Dendritic cell treated with granulocyte-macrophage colony-stimulating factor and Interleukin-4, amounts not matched to agents 40 ng/mL and 50 ng/mL, for 4 days (primary cell): ENCODE data around the gene SPAG9.
A peak's percentile ranks its signal among the peaks of the same experiment; 100 is the strongest.
"Not testable (repeated sequence)": the region's sequence is repeated elsewhere in the genome, so short reads cannot be mapped to it uniquely, and the experiment has no call there.

ENCODE experiments used
- H3K27ac Mint-ChIP-seq: one replicate; pipeline ENCODE4 v1.8.0; 2022; ENCODE audit warnings: mild to moderate bottlenecking, mixed read lengths
- H3K27me3 Mint-ChIP-seq: one replicate; pipeline ENCODE4 v1.8.0; 2022; ENCODE audit warnings: mild to moderate bottlenecking, mixed read lengths
- H3K36me3 Mint-ChIP-seq: one replicate; pipeline ENCODE4 v1.8.0; 2022; ENCODE audit warnings: low read depth, mixed read lengths
- H3K4me1 Mint-ChIP-seq: one replicate; pipeline ENCODE4 v1.8.0; 2022; ENCODE audit warnings: low read depth, mixed read lengths
- H3K4me3 Mint-ChIP-seq: one replicate; pipeline ENCODE4 v1.8.0; 2022; ENCODE audit warnings: mild to moderate bottlenecking, moderate library complexity, mixed read lengths
- H3K9me3 Mint-ChIP-seq: one replicate; pipeline ENCODE4 v1.8.0; 2022; ENCODE audit warnings: mixed read lengths
- intact Hi-C: fragments of 100-400 bp; cut with micrococcal nuclease; formaldehyde crosslinking; loops from one replicate; pipeline ENCODE4 v1.15.0; 2022

Gene SPAG9

DNA sequence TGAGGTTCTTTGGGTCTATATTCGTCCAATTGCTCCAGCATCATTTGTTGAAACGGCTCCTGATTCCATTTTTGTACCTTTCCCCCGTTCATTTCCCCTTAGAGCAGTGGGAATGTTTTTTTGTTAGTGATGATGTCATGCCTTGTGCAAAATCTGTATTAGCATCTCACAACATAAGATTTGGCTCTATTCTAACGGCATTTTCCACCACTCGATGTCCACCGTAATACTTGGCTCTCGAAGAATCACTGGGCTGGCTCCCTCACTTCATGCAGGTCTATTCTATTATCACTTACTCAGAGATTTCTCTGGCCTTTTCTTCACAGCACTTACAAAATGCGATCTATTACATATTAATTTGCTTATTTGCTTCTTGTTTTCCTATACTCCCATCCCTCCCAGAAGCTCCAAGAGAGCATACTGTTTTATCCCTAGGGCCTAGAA is 32.1 kb upstream of the SPAG9 start:
- intact Hi-C loops, result loop anchor here (1.0 to 10.0 kb wide), 3 partner anchors 31 to 151 kb away; no protein-coding TSS in a partner anchor
- Mint-ChIP-seq H3K9me3 (no peaks in the 10 kb centered on the region), H3K36me3 (peaks cover 17% of the 10 kb centered on the region), H3K27me3 (no peaks in the 10 kb centered on the region), H3K4me3 (no peak overlapping the region), H3K4me1 (peaks cover under 1% of the 10 kb centered on the region), H3K27ac (no peak overlapping the region)

DNA sequence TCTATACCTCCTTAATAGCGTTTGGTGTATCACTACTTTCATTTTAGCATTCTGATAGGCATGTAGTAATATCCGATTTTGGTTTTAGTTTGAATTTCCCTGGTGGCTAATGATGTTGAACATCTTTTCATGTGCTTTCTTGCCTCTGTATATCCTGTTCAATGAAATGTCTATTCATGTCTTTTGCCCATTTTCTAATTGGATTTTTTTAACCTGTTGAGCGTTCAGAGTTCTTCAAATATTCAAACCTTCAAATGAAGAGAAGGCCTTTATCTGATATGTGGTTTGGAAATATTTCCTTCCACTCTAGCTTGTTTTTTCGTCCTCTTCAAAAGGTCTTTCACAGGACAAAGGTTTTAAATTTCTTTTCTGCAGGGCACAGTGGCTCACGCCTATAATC is 30.3 kb upstream of the SPAG9 start:
- intact Hi-C loops, result loop anchor here (10.0 kb wide), 1 partner anchor 96 kb away; no protein-coding TSS in a partner anchor
- Mint-ChIP-seq H3K27ac (no peak overlapping the region), H3K27me3 (no peaks in the 10 kb centered on the region), H3K9me3 (no peaks in the 10 kb centered on the region), H3K4me1 (peaks cover 19% of the 10 kb centered on the region), H3K4me3 (no peak overlapping the region), H3K36me3 (no peaks in the 10 kb centered on the region)

DNA sequence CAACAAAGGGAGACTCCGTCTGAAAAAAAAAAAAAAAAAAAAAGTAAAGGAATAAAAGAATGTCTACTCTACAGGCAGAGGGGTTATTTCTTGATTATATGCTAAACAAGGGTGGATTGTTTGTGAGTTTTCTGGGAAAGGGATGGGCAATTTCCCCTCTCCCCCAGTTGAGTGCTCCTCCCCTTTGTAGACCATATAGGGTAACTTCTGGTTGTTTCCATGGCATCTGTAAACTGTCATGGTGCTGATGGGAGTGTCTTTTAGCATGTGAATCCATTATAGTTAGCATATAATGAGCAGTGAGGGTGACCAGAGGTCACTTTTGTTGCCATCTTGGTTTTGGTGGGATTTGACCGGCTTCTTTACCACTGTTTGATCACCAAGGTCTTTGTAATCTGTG is 28.5 kb upstream of the SPAG9 start:
- H3K9me3 Mint-ChIP-seq, result no peaks in the 10 kb centered on the region
- H3K27ac Mint-ChIP-seq, result no peak overlapping the region
- peaks cover 25% of the 10 kb centered on the region for H3K4me1 Mint-ChIP-seq
- no peaks in the 10 kb centered on the region for H3K27me3 Mint-ChIP-seq
- no peak overlapping the region for H3K4me3 Mint-ChIP-seq
- intact Hi-C loops, result no loop called here
- no peaks in the 10 kb centered on the region for H3K36me3 Mint-ChIP-seq

DNA sequence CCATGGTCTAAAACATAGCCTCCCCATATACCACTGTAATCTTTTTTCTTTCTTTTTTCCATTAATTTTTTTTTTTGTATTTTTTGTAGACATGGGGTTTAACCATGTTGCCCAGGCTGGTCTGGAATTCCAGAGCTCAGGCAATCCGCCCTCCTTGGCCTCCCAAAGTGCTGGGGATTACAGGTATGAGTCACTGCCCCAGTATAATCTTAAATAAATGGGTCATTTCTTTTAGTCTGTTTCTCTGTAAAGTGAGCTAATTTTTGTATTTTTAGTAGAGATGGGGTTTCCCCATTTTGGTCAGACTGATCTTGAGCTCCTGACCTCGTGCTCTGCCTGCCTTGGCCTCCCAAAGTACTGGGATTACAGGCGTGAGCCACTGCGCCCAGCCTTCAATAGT is 27.0 kb upstream of the SPAG9 start:
- H3K27me3 Mint-ChIP-seq, result no peaks in the 10 kb centered on the region
- intact Hi-C loops, result no loop called here
- no peaks in the 10 kb centered on the region for H3K9me3 Mint-ChIP-seq
- no peaks in the 10 kb centered on the region for H3K36me3 Mint-ChIP-seq
- peak overlapping the region; percentile 51 for H3K27ac Mint-ChIP-seq
- H3K4me3 Mint-ChIP-seq, result no peak overlapping the region
- peaks cover 28% of the 10 kb centered on the region for H3K4me1 Mint-ChIP-seq

DNA sequence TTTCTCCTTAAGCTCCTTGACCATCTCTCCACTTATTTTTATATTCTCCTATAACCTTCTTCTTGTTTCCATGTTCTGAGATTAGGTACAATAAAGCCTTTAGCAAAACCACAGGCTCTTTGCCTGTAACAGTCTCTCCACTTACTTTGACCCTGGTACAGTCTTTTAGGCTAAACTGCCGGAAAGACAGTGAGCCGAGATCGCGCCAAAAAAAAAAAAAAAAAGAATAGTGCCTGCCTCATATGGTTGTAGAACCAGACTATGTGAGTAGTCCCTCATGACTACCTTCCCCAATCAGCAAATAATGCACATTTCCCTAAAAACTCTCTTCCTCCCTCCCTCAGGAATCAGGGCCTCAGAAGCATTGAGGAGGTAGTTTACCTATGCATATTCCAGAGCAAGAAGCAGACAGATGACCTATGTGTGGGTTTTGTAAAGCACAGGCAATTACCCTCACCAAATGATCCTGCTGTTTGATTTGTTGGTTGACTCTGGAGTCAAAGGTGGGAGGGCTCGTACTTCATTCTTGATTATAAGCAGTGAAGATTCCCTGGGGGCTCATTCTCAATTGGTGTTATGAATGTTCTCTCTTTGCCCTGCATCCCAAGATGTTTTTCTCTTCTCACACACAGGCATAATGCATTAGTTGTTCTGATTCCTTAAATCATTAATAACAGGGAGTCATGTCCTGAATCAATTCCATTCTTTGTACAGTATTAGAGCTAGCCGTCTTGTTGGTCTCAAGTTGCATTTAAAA is 23.8 kb upstream of the SPAG9 start:
- H3K27ac Mint-ChIP-seq, result peak overlapping the region; percentile 9
- H3K27me3 Mint-ChIP-seq, result no peaks in the 10 kb centered on the region
- peaks cover 28% of the 10 kb centered on the region for H3K4me1 Mint-ChIP-seq
- no peaks in the 10 kb centered on the region for H3K9me3 Mint-ChIP-seq
- H3K4me3 Mint-ChIP-seq, result no peak overlapping the region
- intact Hi-C loops, result no loop called here
- no peaks in the 10 kb centered on the region for H3K36me3 Mint-ChIP-seq

DNA sequence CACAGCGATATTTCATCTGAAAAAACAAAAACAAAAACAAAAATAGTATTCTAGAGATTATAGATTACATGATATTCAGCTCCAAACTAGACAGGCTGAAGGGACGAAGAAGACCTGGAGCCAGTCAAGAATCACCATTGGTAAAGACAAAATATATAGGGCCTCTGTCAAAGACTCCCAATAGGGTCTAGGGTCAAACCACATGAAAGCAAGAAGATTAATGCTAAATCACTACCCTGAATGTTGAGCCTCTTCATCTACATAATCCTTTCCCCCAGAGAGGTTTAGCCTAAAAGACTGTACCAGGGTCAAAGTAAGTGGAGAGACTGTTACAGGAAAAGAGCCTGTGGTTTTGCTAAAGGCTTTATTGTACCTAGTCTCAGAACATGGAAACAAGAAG is 21.9 kb upstream of the SPAG9 start:
- Mint-ChIP-seq H3K9me3 (no peaks in the 10 kb centered on the region), H3K27me3 (no peaks in the 10 kb centered on the region), H3K36me3 (no peaks in the 10 kb centered on the region), H3K4me1 (peaks cover 25% of the 10 kb centered on the region), H3K27ac (no peak overlapping the region), H3K4me3 (no peak overlapping the region)
- intact Hi-C loops, result no loop called here

DNA sequence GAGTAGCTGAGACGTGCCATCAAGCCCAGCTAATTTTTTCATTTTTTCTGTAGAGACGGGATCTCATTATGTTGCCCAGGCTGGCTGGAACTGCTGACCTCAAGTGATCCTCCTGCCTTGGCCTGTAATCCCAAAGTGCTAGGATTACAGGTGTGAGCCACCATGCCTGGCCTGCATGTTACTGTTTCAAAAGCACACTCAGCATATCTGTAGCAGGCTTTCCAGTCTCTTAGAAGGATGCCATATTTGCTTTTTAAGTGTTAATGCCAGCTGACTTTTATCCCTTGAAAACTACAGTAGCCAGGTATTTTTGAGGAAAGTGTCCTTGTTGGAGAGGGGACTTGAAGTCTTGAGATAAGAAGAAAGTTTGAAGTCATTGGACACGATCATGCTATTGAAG is 15.3 kb upstream of the SPAG9 start:
- no peaks in the 10 kb centered on the region for H3K9me3 Mint-ChIP-seq

DNA sequence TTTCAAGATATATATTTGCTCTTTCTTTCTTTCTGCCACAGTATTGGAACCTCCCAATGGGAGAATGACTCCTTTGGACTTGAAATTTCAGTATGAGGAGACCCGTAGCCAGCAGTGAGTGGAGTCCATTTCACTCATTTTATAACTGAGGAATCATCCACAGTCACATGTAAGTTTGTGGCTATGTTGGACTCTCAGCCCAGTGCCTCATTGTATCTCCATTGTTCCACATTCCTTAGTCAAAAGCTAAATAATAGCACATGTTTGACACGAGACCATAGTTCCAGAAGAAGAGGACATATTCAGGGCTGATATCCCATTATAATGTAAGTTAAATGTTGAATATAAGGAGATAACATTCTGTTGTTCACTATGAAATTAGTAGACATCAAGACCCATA is 12.7 kb upstream of the SPAG9 start:
- H3K27me3 Mint-ChIP-seq, result no peaks in the 10 kb centered on the region
- no peak overlapping the region for H3K27ac Mint-ChIP-seq
- no peak overlapping the region for H3K4me3 Mint-ChIP-seq
- H3K4me1 Mint-ChIP-seq, result peaks cover 21% of the 10 kb centered on the region
- intact Hi-C loops, result no loop called here
- no peaks in the 10 kb centered on the region for H3K9me3 Mint-ChIP-seq
- no peaks in the 10 kb centered on the region for H3K36me3 Mint-ChIP-seq

More for the DNA sequence above, 15.3 kb upstream of the SPAG9 start:
- Mint-ChIP-seq H3K27me3 (no peaks in the 10 kb centered on the region), H3K4me1 (peaks cover 18% of the 10 kb centered on the region), H3K4me3 (no peak overlapping the region), H3K36me3 (no peaks in the 10 kb centered on the region), H3K27ac (no peak overlapping the region)
- intact Hi-C loops, result no loop called here

DNA sequence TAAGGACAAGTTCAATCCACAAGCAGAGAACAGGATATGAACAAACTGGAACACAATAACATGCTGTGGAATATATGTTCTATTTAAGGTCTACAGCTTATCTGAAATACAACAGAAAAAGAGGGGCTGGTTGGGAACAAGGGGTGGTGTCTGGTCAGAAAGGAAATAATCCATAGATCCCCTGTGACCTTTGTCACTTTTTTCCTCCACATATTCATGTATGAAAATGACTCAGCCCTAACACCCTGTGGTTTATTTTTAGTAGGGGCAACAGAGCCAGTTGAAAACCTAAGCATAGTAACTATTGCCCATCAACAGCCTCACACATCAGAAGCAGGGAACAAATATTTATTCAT is 12.3 kb upstream of the SPAG9 start:
- H3K36me3 Mint-ChIP-seq, result no peaks in the 10 kb centered on the region
- no peaks in the 10 kb centered on the region for H3K27me3 Mint-ChIP-seq
- H3K4me3 Mint-ChIP-seq, result no peak overlapping the region
- H3K9me3 Mint-ChIP-seq, result no peaks in the 10 kb centered on the region
- H3K27ac Mint-ChIP-seq, result peak overlapping the region; percentile 53
- intact Hi-C loops, result no loop called here
- H3K4me1 Mint-ChIP-seq, result peaks cover 25% of the 10 kb centered on the region

DNA sequence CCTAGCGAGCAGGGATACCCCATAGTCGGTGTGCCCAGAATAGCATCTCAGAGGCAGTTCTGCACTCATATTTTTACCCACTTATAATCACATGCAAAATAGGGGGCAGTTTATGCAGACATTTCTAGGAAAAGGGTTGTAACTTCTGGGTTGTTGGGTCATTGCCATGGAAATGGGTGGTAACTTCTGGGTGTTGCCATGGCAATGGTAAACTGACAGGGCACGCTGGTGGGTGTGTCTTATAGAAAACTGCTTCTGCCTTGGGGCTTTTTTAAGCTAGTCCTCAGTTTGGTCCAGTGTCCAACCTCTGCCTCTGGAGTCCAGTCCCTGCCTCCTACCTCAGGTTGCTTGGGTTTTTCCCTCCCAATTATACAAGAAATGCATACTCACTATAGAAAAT is 7.4 kb upstream of the SPAG9 start:
- intact Hi-C loops, result loop anchor here (10.0 kb wide), 1 partner anchor 263 kb away; the partner anchor contains the start of gene TOB1
- Mint-ChIP-seq H3K4me1 (peaks cover 31% of the 10 kb centered on the region), H3K36me3 (no peaks in the 10 kb centered on the region), H3K27ac (peak overlapping the region; percentile 45), H3K9me3 (no peaks in the 10 kb centered on the region), H3K27me3 (no peaks in the 10 kb centered on the region), H3K4me3 (no peak overlapping the region)

DNA sequence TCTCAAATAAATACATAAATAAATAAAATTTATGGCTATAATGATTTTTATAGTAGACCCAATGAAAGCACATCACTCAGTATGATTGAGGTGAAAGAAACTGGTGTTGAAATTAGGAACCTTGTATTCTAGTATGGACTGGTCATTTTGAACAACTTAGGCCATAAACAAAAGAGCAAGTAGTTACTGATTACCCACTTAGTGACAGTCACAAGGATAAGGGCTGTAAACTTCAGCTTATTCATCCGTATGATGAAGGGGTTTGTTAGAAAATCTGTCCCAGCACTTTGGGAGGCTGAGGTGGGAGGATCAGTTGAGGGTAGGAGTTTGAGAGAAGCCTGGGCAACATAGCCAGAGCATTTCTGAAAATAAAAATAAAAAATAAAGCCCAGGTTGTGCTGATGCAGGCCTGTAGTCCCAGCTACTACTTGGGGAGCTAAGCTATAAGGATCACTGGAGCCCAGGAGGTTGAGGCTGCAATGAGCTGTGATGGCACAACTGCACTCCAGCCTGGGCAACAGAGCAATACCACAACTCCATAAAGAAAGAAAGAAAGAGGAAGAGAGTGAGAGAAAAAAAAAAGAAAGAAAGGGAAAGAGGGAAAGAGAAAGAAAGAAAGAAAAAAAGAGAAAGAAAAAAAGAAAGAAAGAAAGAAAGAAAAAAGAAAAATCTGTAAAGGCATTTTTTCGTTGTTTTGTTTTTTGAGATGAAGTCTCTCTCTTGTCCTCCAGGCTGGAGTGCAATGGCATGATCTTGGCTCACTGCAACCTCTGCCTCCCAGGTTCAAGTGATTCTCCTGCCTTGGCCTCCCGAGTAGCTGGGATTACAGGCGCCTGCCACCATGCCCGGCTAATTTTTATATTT is 4.2 kb upstream of the SPAG9 start:
- peaks cover 34% of the 10 kb centered on the region for H3K4me1 Mint-ChIP-seq
- intact Hi-C loops, result loop anchor here (10.0 kb wide), 1 partner anchor 260 kb away; the partner anchor contains the start of gene TOB1
- H3K9me3 Mint-ChIP-seq, result no peaks in the 10 kb centered on the region
- H3K27ac Mint-ChIP-seq, result no peak overlapping the region
- peaks cover 14% of the 10 kb centered on the region for H3K36me3 Mint-ChIP-seq
- no peaks in the 10 kb centered on the region for H3K27me3 Mint-ChIP-seq
- no peak overlapping the region for H3K4me3 Mint-ChIP-seq

DNA sequence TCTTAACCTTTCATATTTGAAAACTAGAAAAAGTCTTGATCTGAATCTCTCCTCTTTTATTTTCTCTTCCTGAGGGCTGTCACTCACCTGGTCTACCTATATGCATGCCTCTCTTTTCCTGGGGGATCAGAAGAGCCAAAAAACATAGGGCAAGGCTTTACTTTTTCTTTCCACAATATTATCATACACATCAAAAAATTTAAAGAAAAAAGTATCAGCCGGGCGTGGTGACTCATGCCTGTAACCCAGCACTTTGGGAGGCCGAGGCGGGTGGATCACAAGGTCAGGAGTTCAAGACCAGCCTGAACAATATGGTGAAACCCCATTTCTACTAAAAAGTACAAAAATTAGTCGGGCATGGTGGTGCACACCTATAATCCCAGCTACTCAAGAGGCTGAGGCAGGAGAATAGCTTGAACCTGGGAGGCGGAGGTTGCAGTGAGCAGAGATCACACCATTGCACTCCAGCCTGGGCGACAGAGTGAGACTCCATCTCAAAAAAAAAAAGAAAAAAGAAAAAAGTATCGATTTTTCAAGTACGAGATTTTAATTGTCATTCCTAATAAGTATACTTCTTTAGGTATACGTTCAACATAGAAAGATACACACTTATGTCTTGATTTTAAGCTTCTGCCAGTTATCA is 1.9 kb upstream of the SPAG9 start:
- H3K9me3 Mint-ChIP-seq, H3K27me3 Mint-ChIP-seq: not testable (repeated sequence)
- Mint-ChIP-seq H3K4me1 (peaks cover 45% of the 10 kb centered on the region), H3K27ac (peak overlapping the region; percentile 99), H3K36me3 (peaks cover 18% of the 10 kb centered on the region), H3K4me3 (peak overlapping the region; percentile 42)
- intact Hi-C loops, result loop anchor here (10.0 kb wide), 1 partner anchor 258 kb away; the partner anchor contains the start of gene TOB1

DNA sequence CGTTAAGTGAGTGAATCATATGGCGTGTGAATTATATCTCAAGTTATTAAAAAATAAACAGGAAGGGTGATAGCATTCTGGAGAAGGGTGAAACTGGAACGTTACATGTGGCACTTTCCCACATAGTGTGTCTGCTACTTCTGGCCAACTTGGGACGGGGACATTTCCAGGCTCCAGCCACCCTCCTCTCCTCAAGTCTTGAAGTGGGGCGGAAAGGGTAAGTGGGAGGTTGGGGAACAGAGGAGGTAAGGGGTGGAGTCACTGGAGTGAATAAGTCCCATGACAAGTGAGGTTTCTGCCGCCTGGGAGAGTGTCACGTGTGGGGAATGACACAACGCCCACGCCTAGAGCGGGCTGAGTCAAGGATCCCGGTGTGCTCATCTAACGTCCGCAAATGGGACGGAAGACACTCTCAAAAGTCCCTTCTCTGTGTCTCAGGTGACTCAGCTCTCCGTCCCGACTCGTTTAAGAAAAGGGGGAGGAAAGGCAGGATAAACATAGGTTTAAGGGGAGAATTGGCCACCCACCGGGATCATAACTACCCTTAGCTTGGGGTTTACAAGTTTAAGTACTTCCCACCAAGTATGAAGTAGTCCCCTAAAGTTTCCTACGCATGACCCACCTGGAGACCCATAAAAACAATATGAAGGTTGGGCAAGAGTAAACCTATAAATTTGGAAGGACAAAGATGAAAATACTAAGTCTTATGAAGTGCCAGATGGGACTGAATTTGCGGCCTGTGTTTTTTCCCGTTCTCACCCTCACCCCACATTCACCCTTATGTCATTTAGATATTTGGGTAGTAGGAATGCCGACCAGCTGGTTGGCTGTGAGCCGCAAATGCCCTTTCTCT is 1.2 kb upstream of the SPAG9 start:
- Mint-ChIP-seq H3K27me3 (no peaks in the 10 kb centered on the region), H3K4me3 (peak overlapping the region; percentile 91), H3K27ac (peak overlapping the region; percentile 99), H3K9me3 (no peaks in the 10 kb centered on the region), H3K4me1 (peaks cover 51% of the 10 kb centered on the region), H3K36me3 (peaks cover 23% of the 10 kb centered on the region)
- intact Hi-C loops, result loop anchor here (1.0 to 10.0 kb wide), 2 partner anchors 31 to 257 kb away; partner anchors contain the start of genes NME1 and TOB1
